ENCODE measurements around the gene VWA5B2. TPM values are rescaled to one million over a fixed set of nuclear protein-coding genes. Genes with fewer than 3 reads are reported as not detected.

Gene VWA5B2
- total RNA-seq, 3 donors from 2014 or later, result 0.16 TPM; not detected in 2

GRCh38 chr3:184241447-184242296 lies 12.3 kb downstream of the VWA5B2 start:
- no peaks in the 10 kb centered on the region for H3K27me3 Mint-ChIP-seq (ENCODE audit: low read depth)
- H3K4me3 Mint-ChIP-seq, result no peak overlapping the region
- DNase-seq (no peak), ATAC-seq (peak; percentile 28 to 51)
- peaks cover 27% of the 10 kb centered on the region for H3K36me3 Mint-ChIP-seq (ENCODE audit: insufficient read depth)
- peaks cover 2% of the 10 kb centered on the region for H3K4me1 Mint-ChIP-seq (ENCODE audit: low read depth)
- no peaks in the 10 kb centered on the region for H3K9me3 Mint-ChIP-seq

GRCh38 chr3:184242297-184242685 lies 12.9 kb downstream of the VWA5B2 start:
- ATAC-seq, result no peak
- no peak for DNase-seq
- H3K4me3 Mint-ChIP-seq, result no peak overlapping the region
- peaks cover 27% of the 10 kb centered on the region for H3K36me3 Mint-ChIP-seq (ENCODE audit: insufficient read depth)
- H3K4me1 Mint-ChIP-seq (ENCODE audit: low read depth), result peaks cover 2% of the 10 kb centered on the region
- H3K9me3 Mint-ChIP-seq, result no peaks in the 10 kb centered on the region
- H3K27me3 Mint-ChIP-seq (ENCODE audit: low read depth), result no peaks in the 10 kb centered on the region

GRCh38 chr3:184248454-184249411 lies 19.3 kb downstream of the VWA5B2 start, which contains the start of gene ALG3:
ALG3 (minus strand) TSS chr3:184248962; CDS start chr3:184248940, 22 bp downstream.
- peak; percentile 85 for DNase-seq

GRCh38 chr3:184249412-184250166 lies 20.2 kb downstream of the VWA5B2 start, which contains the start of gene EEF1AKMT4:
EEF1AKMT4 (plus strand) TSS chr3:184249672; CDS start chr3:184249695, 23 bp downstream.
- Mint-ChIP-seq H3K36me3 (ENCODE audit: insufficient read depth) (peaks cover 12% of the 10 kb centered on the region), H3K9me3 (no peaks in the 10 kb centered on the region), H3K4me3 (peak within 1 kb of the TSS; percentile 89), H3K4me1 (ENCODE audit: low read depth) (peaks cover 9% of the 10 kb centered on the region), H3K27me3 (ENCODE audit: low read depth) (no peaks in the 10 kb centered on the region)
- peak; percentile 94 for DNase-seq
- ATAC-seq, result peak; percentile 91 to 92

More at GRCh38 chr3:184248454-184249411, 19.3 kb downstream of the VWA5B2 start, which contains the start of gene ALG3:
- Mint-ChIP-seq H3K4me3 (peak within 1 kb of the TSS; percentile 89), H3K36me3 (ENCODE audit: insufficient read depth) (peaks cover 19% of the 10 kb centered on the region), H3K9me3 (no peaks in the 10 kb centered on the region), H3K4me1 (ENCODE audit: low read depth) (peaks cover 9% of the 10 kb centered on the region), H3K27me3 (ENCODE audit: low read depth) (no peaks in the 10 kb centered on the region)
- ATAC-seq, result peak; percentile 57 to 58

- Mint-ChIP-seq H3K9me3 (no peaks in the 10 kb centered on the region), H3K4me1 (ENCODE audit: low read depth) (peaks cover 9% of the 10 kb centered on the region), H3K27me3 (ENCODE audit: low read depth) (no peaks in the 10 kb centered on the region), H3K4me3 (peak overlapping the region; percentile 89), H3K36me3 (ENCODE audit: insufficient read depth) (peaks cover 6% of the 10 kb centered on the region)
- DNase-seq (peak; percentile 87), ATAC-seq (peak; percentile 60 to 65)
Observed at GRCh38 chr3:184250167-184250828, 20.9 kb downstream of the VWA5B2 start.

- Mint-ChIP-seq H3K36me3 (ENCODE audit: insufficient read depth) (peaks cover 5% of the 10 kb centered on the region), H3K4me1 (ENCODE audit: low read depth) (peaks cover 12% of the 10 kb centered on the region), H3K4me3 (no peak overlapping the region), H3K9me3 (no peaks in the 10 kb centered on the region), H3K27me3 (ENCODE audit: low read depth) (peaks cover 5% of the 10 kb centered on the region)
- ATAC-seq (peak; percentile 62 to 69), DNase-seq (no peak)
Observed at GRCh38 chr3:184255291-184256039, 26.1 kb downstream of the VWA5B2 start.

- DNase-seq (no peak), ATAC-seq (no peak)
- Mint-ChIP-seq H3K4me3 (no peak overlapping the region), H3K36me3 (ENCODE audit: insufficient read depth) (peaks cover 5% of the 10 kb centered on the region), H3K9me3 (no peaks in the 10 kb centered on the region), H3K27me3 (ENCODE audit: low read depth) (peaks cover 13% of the 10 kb centered on the region), H3K4me1 (ENCODE audit: low read depth) (peaks cover 21% of the 10 kb centered on the region)
Observed at GRCh38 chr3:184257083-184257915, 27.9 kb downstream of the VWA5B2 start.

- peaks cover 26% of the 10 kb centered on the region for H3K4me1 Mint-ChIP-seq (ENCODE audit: low read depth)
- no peaks in the 10 kb centered on the region for H3K9me3 Mint-ChIP-seq
- peaks cover 5% of the 10 kb centered on the region for H3K36me3 Mint-ChIP-seq (ENCODE audit: insufficient read depth)
- no peak overlapping the region for H3K4me3 Mint-ChIP-seq
- H3K27me3 Mint-ChIP-seq (ENCODE audit: low read depth), result peaks cover 19% of the 10 kb centered on the region
- ATAC-seq, result no peak
- DNase-seq, result no peak
Observed at GRCh38 chr3:184258926-184259325, 29.5 kb downstream of the VWA5B2 start.

- Mint-ChIP-seq H3K36me3 (ENCODE audit: insufficient read depth) (peaks cover 5% of the 10 kb centered on the region), H3K4me3 (peak overlapping the region; percentile 64), H3K4me1 (ENCODE audit: low read depth) (peaks cover 26% of the 10 kb centered on the region), H3K27me3 (ENCODE audit: low read depth) (peaks cover 19% of the 10 kb centered on the region), H3K9me3 (no peaks in the 10 kb centered on the region)
- DNase-seq (no peak), ATAC-seq (no peak)
Observed at GRCh38 chr3:184259396-184259877, 30.1 kb downstream of the VWA5B2 start.

- peak; percentile 20 for DNase-seq
- H3K9me3 Mint-ChIP-seq, result no peaks in the 10 kb centered on the region
- H3K4me1 Mint-ChIP-seq (ENCODE audit: low read depth), result peaks cover 26% of the 10 kb centered on the region
- peak overlapping the region; percentile 82 for H3K4me3 Mint-ChIP-seq
- peak; percentile 47 to 51 for ATAC-seq
- H3K36me3 Mint-ChIP-seq (ENCODE audit: insufficient read depth), result peaks cover 5% of the 10 kb centered on the region
- H3K27me3 Mint-ChIP-seq (ENCODE audit: low read depth), result peaks cover 24% of the 10 kb centered on the region
Observed at GRCh38 chr3:184259878-184260723, 30.7 kb downstream of the VWA5B2 start.

- Mint-ChIP-seq H3K9me3 (no peaks in the 10 kb centered on the region), H3K27me3 (ENCODE audit: low read depth) (peaks cover 26% of the 10 kb centered on the region), H3K4me1 (ENCODE audit: low read depth) (peaks cover 23% of the 10 kb centered on the region), H3K4me3 (peak overlapping the region; percentile 82), H3K36me3 (ENCODE audit: insufficient read depth) (peaks cover 2% of the 10 kb centered on the region)
- ATAC-seq, result no peak
- DNase-seq, result no peak
Observed at GRCh38 chr3:184260724-184261269, 31.4 kb downstream of the VWA5B2 start.
